Effector memory CD4-positive, alpha-beta T cell (primary cell): ENCODE measurements around the gene PPM1F.
"Not testable (repeated sequence)": the region's sequence is repeated elsewhere in the genome, so short reads cannot be mapped to it uniquely, and the experiment has no call there.

ENCODE experiments used
- DNase-seq, 3 donors: peaks; one replicate each; pipeline ENCODE4 v3.0.0-alpha.2; 2020
- H3K27ac ChIP-seq: 2 replicates; pipeline ENCODE4 v1.7.0; 2013; ENCODE audit warnings: mild to moderate bottlenecking, low read length, moderate library complexity; ENCODE audit not compliant: insufficient read depth, poor library complexity, severe bottlenecking
- H3K27me3 ChIP-seq: replicated peaks from 2 replicates; pipeline ENCODE4 v1.7.0; 2013; ENCODE audit warnings: mild to moderate bottlenecking, low read length; ENCODE audit not compliant: insufficient read depth, control insufficient read depth, poor library complexity, severe bottlenecking
- H3K36me3 ChIP-seq: 2 replicates; pipeline ENCODE4 v1.7.0; 2013; ENCODE audit warnings: mild to moderate bottlenecking, low read length, moderate library complexity; ENCODE audit not compliant: control insufficient read depth, insufficient read depth
- H3K4me1 ChIP-seq: 2 replicates; pipeline ENCODE4 v1.7.0; 2013; ENCODE audit warnings: low read length, mild to moderate bottlenecking; ENCODE audit not compliant: control insufficient read depth, insufficient read depth, poor library complexity, severe bottlenecking
- H3K4me3 ChIP-seq: 2 replicates; pipeline ENCODE4 v1.7.0; 2013; ENCODE audit warnings: low read length, low read depth, mild to moderate bottlenecking; ENCODE audit not compliant: insufficient read depth, poor library complexity, severe bottlenecking
- H3K9me3 ChIP-seq: 2 replicates; pipeline ENCODE4 v1.7.0; 2013; ENCODE audit warnings: mild to moderate bottlenecking, low read length, moderate library complexity; ENCODE audit not compliant: control insufficient read depth

The PPM1F gene

DNA sequence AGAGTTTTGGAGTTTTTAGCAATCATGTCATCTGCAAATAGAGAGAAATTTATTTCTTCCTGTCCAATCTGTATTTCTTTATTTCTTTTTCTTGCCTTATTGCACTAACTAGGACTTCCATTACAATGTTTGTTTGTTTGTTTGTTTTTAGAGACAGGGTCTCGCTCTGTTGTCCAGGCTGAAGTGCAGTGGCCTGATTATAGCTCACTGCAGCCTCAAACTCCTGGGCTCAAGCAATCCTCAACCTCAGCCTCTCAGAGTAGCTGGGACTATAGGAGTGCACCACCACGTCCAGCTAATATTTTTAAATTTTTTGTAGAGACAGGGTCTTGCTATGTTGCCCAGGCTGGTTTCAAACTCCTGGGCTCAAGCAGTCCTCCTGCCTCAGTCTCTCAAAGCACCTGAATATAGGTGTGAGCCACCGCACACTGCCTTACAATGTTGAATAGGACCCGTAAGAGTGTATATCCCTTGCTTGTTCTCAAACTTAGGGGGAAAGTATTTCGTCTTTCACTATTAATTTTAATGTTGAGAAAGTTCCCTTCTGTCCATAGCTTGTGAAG is 55.6 kb downstream of the PPM1F start:
- no peak overlapping the region for H3K27ac ChIP-seq
- no peaks in the 10 kb centered on the region for H3K9me3 ChIP-seq
- H3K36me3 ChIP-seq: no peaks in the 10 kb centered on the region
- DNase-seq: no peak
- H3K4me1 ChIP-seq: no peaks in the 10 kb centered on the region
- no peaks in the 10 kb centered on the region for H3K27me3 ChIP-seq
- no peak overlapping the region for H3K4me3 ChIP-seq

- not testable (repeated sequence) for H3K27me3 ChIP-seq, DNase-seq, H3K9me3 ChIP-seq, H3K36me3 ChIP-seq, H3K27ac ChIP-seq, H3K4me3 ChIP-seq, H3K4me1 ChIP-seq
Measured at GRCh38 chr22:21896275-21896674, 56.4 kb downstream of the PPM1F start.

DNA sequence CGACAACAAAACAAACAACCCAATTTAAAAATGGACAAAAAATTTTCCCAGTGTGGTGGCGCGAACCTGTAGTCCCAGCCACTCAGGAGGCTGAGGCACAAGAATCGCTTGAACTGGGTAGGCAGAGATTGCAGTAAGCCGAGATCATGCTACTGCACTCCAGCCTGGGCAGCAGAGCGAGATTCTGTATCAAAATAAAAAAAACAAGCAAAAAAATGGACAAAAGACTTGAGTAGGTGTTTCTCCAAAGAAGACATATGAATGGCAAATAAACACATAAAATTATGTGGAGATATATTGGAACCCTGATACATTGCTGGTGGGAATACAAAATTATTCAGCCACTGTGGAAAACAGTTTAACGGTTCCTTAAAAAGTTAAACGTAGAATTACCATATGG is 57.8 kb downstream of the PPM1F start:
- Histone ChIP-seq H3K4me1 (no peaks in the 10 kb centered on the region), H3K36me3 (no peaks in the 10 kb centered on the region), H3K9me3 (no peaks in the 10 kb centered on the region), H3K27ac (no peak overlapping the region), H3K27me3 (no peaks in the 10 kb centered on the region), H3K4me3 (no peak overlapping the region)
- DNase-seq: no peak

GRCh38 chr22:21889251-21889990 is 63.2 kb downstream of the PPM1F start:
- no peaks in the 10 kb centered on the region for H3K27me3 ChIP-seq
- no peak overlapping the region for H3K27ac ChIP-seq
- H3K36me3 ChIP-seq: no peaks in the 10 kb centered on the region
- H3K4me1 ChIP-seq: no peaks in the 10 kb centered on the region
- H3K9me3 ChIP-seq: no peaks in the 10 kb centered on the region
- no peak overlapping the region for H3K4me3 ChIP-seq
- no peak for DNase-seq

DNA sequence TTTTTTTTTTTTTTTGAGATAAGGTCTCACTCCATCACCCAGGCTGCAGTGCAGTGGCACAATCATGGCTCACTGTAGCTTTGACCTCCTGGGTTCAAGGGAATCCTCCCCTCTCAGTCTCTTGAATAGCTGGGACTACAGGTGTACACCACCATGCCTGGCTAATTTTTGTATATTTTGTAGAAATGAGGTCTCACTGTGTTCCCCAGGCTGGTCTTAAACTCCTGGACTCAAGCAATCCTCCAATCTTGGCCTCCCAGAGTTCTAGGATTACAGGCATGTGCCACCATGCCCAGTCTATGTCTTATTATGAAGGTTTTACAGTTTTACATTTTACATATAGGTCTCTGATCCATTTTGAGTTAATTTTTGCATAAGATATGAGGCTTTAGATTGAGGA is 64.8 kb downstream of the PPM1F start:
- no peak for DNase-seq
- Histone ChIP-seq H3K4me1 (no peaks in the 10 kb centered on the region), H3K9me3 (no peaks in the 10 kb centered on the region), H3K27me3 (no peaks in the 10 kb centered on the region), H3K36me3 (no peaks in the 10 kb centered on the region), H3K27ac (no peak overlapping the region), H3K4me3 (no peak overlapping the region)

GRCh38 chr22:21883930-21884329 is 68.7 kb downstream of the PPM1F start:
- not testable (repeated sequence) for DNase-seq, H3K36me3 ChIP-seq, H3K4me1 ChIP-seq, H3K27ac ChIP-seq, H3K9me3 ChIP-seq, H3K27me3 ChIP-seq, H3K4me3 ChIP-seq

GRCh38 chr22:21882754-21883333 is 69.8 kb downstream of the PPM1F start:
- not testable (repeated sequence) for H3K27me3 ChIP-seq, H3K36me3 ChIP-seq, H3K4me3 ChIP-seq, H3K9me3 ChIP-seq, DNase-seq, H3K4me1 ChIP-seq, H3K27ac ChIP-seq

- no peak overlapping the region for H3K4me3 ChIP-seq
- no peak for DNase-seq
- no peaks in the 10 kb centered on the region for H3K9me3 ChIP-seq
- no peaks in the 10 kb centered on the region for H3K27me3 ChIP-seq
- no peaks in the 10 kb centered on the region for H3K4me1 ChIP-seq
- no peaks in the 10 kb centered on the region for H3K36me3 ChIP-seq
- H3K27ac ChIP-seq: no peak overlapping the region
Measured at GRCh38 chr22:21881841-21882753, 70.6 kb downstream of the PPM1F start.

DNA sequence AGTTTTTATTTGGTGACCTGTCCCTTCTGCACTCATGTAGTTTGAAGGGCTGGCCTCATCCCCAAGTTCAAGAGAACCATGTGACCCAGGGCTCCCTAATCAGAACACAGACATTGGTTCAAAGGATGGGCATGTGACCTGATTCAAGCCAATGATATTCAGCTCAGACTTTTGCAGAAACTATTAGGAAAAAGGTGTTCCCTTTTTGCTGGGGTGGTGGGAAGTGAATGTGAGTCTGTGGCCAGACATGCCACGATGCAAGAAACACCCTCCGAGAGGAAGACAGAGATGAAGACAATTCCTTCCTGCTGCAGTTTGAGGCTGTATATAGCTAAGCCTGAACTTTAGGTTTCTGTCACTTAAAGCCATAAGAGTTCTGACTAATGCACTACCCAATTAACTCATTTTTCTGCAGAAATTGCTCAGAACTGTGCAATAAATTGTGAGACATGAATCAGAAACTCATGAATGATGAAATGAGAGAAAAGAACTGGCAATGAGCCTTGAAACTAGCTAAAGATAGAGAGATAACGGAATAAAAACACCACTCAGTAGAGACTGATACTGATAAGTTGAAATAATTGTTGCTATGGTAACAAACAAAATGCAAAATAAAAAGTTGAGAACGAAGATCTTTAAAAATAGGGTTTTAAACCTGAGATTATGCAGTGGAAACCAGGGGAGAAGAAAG is 76.0 kb downstream of the PPM1F start:
- no peaks in the 10 kb centered on the region for H3K4me1 ChIP-seq
- no peaks in the 10 kb centered on the region for H3K27me3 ChIP-seq
- H3K4me3 ChIP-seq: no peak overlapping the region
- no peaks in the 10 kb centered on the region for H3K9me3 ChIP-seq
- no peak for DNase-seq
- H3K36me3 ChIP-seq: no peaks in the 10 kb centered on the region
- no peak overlapping the region for H3K27ac ChIP-seq
